Inferior parietal cortex (tissue), 1 donor: ENCODE results near the gene G2E3.
"Not testable (repeated sequence)": the region's sequence is repeated elsewhere in the genome, so short reads cannot be mapped to it uniquely, and the experiment has no call there.

Experiments used
- DNase-seq: peaks from one replicate; pipeline ENCODE4 v3.0.0-alpha.2; 2016; ENCODE audit errors: extremely low spot score

G2E3 gene, protein sequence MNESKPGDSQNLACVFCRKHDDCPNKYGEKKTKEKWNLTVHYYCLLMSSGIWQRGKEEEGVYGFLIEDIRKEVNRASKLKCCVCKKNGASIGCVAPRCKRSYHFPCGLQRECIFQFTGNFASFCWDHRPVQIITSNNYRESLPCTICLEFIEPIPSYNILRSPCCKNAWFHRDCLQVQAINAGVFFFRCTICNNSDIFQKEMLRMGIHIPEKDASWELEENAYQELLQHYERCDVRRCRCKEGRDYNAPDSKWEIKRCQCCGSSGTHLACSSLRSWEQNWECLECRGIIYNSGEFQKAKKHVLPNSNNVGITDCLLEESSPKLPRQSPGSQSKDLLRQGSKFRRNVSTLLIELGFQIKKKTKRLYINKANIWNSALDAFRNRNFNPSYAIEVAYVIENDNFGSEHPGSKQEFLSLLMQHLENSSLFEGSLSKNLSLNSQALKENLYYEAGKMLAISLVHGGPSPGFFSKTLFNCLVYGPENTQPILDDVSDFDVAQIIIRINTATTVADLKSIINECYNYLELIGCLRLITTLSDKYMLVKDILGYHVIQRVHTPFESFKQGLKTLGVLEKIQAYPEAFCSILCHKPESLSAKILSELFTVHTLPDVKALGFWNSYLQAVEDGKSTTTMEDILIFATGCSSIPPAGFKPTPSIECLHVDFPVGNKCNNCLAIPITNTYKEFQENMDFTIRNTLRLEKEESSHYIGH

DNA sequence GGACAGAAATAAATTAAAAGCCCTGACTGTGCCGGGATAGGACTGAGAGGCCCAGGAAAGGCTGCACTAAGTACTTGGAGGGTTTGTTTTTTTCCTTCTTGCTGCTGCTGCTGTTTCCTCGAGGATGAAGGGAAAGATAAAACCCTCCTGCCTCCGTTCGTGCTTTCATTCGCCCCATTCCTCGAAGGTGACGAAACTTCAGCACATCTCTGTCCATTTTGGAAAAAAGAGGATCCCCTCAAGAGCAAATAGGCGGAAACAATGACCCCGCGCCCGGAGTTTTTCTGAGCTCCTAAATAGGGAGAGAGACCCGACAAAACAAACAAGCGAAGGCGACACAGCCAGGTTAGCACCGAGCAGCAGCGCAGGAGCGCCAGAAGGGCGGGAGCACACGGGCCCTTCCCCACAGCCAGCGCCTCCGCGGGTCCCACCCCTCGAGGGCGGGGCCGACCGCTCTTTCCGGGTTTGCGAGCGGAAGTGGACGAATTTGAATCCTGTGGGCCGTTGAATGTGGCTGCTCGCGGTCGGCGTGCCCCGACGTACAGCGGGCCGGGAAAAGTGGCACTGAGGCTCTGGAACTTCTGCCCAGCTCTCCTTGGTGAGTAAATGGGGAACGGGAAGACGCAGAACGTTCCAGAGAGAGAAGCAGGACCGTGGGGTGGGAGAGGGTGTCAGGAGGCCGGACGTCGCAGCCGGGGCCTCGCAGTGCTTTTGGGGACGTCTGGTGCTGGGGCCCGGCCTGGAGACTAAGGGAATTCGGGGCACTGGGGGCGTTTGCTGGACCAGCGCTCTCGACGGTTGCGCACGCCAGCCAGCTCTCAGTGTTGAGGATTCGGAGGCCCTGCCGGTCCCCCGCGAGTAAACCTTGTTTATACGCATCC, at the start of gene G2E3:
TSS of gene G2E3 (plus strand) at position 484 of the 881 bp plus-strand sequence. CDS start 21,922 bp downstream, outside the sequence.
- DNase-seq, result peak; percentile 90

DNA sequence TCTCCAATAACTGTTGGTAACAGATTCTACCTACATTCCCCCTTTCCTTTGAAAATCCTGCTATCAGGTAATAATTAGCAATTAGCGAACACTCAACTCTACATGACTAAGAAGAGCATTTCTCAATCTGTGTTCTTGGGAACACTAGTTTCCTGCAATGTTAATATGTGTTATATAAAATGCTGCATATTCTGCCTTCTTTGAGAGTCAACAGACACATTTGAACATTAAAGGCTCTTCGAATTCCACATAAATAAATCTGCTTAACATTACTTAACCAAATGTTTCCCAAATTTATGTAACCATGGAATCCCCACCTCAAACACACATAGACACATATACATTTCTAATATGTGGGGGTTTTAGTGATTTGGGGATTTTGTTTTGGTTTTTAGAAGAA, 41.2 kb upstream of the G2E3 start:
- no peak for DNase-seq

DNA sequence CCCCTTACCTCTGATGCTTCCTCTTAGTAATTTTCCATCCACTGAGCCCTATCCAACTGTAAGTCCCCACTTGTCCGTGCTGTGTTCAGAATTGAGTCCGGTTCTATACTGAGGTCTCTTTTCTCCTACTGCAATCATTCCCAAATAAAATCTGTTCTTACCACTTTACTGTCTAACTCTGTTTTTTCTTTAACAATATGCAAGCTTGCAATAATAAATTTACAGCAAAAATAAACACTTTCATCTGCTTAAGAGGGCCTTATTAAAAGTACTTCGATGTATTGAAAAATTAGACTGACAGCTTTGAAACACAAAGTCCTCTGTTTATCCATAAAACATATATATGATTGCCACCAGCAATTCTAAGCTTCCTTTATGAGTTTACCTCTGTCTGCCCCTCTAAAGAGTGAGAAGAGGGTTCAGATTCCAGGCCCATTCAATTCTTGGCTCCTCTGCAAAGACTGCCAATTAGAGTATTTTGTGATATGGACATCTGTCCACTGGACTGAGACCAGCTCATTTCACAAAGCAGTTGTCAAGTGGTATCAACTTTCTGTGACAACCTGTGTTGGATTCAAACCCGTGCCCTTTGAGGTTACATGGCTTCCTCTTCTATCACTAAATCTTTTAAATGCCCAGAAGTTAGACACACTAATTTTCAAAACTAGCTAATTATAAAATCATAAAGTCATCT, 39.9 kb upstream of the G2E3 start:
- no peak for DNase-seq

DNA sequence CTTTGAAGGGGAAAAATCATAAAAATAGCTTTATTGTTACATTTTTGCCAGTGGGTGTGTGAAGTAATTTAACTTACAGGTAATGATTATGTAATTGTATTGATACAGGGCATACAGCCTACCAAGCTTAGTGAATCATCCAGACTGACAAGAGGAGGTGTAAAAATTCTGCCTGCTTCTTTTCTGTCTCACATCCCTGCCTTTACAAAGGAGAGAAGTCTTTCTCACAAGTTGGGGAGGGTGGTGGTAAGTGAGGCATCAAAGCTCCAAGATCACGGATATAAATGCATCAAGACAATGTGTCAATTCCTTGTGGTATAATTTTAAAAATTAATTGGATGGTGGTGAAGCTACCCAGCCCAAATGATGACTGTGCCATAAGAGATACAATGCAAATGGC, 39.0 kb upstream of the G2E3 start:
- DNase-seq, result no peak

DNA sequence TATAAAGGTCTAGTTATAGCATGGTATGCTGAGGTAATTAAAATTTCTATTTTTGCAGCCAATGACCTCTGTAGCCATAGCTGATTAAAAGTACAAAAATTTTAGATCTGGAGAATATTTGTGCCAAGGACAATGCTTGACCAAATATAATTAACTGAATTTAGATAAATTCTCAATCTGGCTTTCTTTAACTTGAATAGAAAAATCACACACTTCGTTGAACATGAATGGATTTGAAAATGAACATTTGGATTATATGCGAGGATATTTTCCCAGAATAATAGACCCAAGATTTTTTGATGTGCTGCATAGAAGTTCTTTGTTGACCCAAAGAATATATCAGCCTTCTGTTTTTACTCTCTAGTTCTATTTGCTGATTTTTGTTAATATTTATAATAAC, 38.4 kb upstream of the G2E3 start:
- DNase-seq, result no peak

DNA sequence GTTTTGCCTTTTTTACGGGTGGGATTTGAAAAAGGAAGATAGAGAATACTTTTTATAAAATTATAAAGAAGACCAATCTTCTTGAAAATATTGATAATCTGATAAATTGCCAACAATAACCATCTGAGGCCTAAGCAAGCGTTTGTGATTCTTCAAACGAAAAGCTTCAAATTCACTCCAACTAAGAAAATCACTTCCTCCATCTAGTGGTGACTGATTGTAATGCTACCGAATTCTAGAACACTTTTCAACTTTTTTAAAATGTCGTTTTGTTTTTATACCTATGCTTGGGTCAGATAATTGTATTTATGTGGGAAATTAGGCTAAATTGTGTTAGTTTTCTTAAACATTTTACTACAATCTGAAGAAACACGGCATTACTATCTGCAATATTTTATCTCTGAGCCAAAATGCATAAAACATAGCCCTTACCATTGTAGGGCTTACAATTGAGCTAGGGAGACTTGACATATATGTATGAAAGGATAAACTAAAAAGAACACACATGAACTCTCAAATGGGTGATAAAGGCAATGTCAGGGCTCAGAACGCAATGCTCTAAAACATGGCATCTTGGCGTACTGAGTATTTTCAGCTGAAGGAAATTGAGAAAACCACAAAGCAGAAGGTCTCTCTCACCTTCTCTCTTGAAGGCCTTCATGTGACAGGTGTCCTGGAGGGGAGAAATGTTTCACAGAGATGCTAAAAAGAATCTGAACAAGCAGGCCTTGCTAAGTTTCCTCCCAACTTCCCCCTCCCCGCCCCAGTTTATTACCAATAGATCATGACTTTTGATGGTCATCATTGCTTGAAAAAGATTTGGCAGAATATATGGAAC, 36.8 kb upstream of the G2E3 start:
- peak; percentile 83 for DNase-seq

DNA sequence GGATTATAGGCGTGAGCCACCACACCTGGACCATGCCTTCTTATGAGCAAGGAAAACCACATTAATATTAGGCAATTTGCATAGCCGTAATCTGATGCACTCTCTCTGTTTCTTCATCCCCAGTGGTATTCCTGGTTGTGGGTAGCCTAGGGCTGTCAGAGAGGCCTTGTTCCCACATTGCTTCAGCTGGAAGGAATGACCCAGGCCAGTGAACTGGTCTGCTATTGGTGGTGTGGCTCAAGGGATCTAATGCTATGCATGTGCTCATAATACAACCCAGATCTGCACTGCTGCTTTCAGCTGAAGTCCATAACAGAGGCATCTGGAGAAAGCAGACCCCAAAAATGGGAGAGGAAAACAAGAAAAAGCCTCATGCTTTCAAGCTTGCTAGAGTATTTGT, 33.1 kb upstream of the G2E3 start:
- no peak for DNase-seq

DNA sequence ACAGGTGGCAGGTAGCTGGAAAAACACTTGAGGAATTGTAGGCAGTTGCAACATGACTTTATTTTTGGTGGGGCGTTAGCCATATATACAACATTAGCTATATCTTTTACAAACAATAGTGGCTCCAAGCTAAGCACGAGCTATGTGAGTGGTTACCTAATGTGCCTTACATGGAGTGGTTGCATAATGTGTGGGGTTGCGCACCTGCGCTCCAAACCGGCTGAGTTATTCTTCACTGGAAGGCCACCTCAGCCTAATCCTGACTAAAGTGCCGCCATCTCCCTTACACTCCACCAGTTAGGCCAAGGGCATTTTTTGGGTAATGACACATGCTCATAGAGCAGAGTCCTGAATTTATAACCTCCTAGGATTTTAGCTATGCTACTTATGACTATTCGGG, 31.8 kb upstream of the G2E3 start:
- no peak for DNase-seq

DNA sequence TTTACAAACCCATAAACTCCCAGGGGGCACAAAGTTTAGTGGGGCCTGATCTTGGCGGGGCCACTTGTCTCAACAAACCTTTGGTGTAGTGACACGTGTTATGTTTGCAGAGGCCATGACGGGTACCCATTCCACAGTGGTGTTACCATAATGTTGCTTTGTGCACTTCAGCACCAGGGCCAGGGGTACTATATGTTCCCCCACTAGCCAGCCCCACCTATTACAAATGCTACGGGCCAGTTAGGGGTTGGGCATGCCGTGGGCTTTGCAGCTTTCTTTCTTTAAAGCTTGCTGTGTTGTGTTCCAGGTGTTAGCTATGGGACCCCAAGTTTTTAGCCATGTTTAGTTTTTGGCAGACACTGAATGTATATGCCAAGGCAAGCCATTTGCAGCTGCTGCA, 30.8 kb upstream of the G2E3 start:
- DNase-seq, result no peak

DNA sequence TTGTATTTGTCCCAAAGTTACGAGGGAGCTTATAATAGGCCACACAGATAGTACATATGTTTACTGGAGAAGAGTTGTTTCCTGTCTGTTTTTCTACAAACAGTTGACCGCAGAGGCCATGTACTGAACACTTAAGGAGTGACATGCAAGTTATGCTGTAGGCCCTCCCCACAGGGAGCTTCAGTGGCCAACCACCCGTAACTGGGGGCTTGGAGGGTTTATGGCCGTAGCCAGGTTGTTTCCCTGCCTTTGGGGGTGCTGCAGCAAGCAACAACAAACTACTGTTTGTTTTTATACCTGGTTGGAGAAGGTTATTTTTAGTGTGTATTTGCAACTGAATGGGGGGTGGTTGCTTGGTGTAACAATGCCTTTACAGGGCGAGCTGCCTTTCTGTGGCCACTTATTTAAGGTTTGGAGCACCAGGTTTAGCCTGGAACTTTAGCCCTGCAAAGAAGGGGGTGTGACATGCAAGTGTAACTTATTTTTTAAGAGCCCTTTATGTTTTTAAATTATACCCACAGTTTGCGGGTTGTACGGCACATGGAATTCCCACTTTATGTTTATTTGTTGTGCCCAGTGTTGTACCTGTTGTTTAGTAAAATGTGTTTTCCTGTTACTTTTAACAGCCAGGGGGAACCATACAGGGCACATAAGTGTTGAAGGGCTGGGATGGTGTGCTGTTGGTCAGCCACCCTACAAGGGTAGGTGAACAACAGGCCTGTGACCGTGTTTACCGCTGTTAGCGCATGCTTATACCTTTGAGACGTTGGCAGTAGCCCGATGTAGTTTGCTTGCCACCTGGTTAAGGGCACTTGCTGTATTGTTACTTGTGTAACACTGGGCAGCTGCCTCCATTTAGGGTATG, 29.9 kb upstream of the G2E3 start:
- no peak for DNase-seq

DNA sequence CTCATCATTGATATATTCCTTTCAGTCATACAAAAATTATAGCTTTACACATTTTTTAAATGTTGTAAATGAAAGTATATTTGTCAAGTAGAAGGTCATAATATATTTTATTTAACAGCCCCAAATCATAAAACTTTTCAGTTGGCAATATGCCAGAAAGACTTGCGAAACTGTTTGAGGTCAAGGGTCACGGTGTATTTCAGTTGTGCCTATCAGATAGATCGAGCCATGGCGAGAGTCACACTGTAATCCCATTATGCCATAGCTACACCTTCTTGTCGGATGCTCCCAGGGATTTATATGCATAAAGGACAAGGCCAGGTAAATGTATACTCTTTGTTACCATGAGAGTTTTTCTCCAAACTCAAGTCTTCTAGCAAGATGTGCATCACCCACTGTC, 26.7 kb upstream of the G2E3 start:
- DNase-seq, result no peak

DNA sequence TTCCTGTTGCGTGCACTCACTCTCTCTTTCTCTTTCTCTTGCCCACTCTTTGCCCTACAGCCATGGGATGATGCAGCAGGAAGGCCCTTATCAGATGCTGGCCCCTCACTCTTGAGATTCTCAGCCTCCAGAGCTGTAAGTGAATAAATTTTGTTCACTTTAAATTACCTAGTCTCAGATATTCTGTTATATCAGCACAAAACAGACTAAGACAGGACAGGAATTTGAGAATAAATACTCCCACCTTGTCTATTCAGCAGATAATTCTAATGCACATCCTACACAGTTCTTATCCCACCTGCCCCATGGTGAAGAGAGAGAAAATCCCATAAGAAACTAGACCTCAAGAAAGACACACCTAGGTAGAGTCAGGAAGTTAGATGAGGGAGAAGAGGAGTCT, 25.8 kb upstream of the G2E3 start:
- DNase-seq, result no peak

DNA sequence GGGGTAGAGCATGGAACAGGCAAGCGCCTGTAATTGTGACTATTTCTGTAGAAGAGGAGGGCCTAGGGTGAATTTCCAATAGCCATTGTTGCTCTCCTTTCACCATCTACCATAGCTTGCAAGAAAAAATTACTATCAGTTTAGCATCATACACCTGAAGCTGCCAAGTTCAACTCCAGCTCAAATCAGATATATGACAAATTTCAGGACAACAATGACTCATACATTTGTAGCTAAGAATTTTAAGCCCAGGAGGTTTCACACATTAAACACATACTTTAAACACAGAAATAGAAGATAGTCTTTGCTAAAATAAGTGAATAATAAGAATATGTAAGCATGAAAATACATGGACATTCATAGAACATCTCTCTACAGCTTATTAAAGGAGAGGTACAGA, 17.6 kb upstream of the G2E3 start:
- no peak for DNase-seq

DNA sequence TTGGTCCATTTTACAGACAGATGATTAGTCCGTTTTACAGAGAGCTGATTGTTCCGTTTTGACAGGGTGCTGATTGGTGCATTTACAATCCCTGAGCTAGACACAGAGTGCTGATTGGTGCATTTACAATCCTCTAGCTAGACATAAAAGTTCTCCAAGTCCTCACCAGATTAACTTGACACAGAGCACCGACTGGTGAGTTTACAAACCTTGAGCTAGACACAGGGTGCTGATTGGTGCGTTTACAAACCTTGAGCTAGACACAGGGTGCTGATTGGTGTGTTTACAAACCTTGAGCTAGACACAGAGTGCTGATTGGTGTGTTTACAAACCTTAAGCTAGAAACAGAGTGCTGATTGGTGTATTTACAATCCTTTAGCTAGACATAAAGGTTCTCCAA, 12.2 kb upstream of the G2E3 start:
- DNase-seq, result not testable (repeated sequence)

DNA sequence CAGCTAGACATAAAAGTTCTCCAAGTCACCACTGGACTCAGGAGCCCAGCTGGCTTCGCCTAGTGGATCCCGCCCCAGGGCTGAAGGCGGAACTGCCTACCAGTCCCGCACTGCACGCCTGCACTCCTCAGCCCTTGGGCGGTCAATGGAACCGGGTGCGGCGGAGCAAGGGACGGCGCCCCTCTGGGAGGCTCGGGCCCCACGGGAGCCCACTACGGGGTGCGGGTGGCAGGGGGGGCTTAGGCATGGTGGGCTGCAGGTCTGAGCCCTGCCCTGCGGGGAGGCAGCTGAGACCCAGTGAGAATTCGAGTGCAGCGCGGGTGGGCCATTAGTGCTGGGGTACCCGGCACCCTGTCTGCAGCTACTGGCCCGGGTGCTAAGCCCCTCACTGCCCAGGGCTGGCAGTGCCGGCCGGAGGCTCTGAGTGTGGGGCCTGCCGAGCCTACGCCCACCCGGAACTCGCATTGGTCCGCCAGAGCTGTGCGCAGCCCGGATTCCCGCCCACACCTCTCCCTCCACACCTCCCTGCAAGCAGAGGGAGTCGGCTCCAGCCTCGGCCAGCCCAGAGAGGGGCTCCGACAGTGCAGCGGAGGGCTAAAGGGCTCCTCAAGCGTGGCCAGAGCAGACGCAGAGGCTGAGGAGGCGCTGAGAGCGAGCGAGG, 11.4 kb upstream of the G2E3 start:
- no peak for DNase-seq

DNA sequence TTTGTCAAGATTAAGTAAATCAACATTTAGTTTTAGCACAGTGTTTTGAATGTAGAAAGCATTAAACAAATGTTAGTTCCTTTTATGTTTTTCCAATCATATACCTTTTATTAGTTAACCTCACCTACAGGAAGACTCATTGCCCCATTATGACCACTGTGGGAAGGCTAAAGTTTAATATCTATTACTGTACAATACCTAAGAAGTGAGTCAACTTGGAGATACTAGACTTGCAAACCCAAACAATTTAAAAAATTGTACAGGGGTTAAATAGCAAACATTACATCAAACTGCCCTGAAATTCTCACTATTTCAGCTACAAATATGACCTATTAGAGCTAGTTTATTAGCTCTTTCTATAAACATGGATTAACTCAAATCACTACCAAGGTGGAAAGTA, 8.6 kb upstream of the G2E3 start:
- no peak for DNase-seq

DNA sequence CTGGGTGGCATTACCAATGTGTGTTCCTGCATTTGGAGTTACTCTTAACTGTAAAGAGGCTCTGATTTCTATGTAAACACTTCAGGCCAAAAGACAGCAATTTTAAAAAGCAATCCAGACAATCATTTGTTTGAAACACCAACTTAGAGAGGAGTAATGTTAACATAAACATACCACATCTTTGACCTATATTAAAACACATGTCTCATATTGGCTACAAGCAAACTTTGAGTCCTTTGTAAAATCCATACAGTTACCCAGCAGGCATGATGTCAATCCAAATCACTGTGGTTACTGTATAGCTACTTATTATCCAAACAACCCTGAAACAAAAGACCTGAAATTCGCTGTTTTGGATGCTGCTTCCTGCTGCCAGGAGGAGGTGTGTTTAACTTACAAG, 7.5 kb upstream of the G2E3 start:
- no peak for DNase-seq

DNA sequence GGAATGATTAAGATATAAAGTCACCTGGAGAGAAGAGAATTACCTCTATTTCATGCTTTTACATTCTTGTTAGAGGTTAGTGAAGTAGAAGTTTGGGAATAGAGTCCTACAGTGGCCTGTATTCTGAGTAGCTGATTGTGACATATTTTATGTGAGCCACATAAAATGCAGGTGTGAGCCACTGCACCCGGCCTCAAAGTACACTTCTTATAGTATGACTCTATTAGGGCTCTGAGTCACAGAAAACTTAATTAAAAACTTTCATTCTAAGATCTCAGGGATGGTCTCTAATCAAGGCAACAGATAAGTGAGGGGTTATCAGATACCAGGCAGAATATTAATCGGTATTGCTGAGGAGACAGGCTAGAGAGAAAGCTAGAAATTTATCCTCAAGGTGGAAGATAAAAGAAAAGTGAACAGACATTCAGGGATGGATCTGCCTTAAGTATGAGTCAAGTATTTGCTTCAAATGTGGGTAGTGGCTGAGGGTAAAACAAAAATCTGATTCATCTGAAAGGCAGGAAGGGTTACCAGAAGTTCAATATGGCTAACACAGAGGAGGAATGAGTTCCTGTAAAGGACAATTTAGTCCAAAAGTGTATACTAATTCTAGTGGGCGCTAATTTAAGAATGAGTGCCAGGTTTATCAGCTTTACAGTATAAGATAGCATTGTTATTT, 5.5 kb upstream of the G2E3 start:
- DNase-seq, result no peak

DNA sequence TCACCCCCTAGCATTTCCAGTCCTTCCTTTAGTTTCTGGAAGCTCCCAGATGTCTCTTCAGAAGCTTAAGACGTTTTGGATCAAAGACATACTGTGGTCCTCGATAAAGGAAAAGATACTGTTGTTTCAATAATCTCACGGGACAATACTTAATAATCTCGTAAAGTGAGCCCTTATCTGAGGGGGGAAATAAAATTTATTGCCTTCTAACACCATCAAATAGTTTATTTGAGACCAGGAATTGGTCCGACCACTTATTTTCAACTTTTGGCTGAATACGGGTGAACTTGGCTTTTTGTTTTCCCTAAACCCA, 640 bp upstream of the G2E3 start:
- peak; percentile 4 for DNase-seq
